ENCODE measurements around the gene CREG1.
"Not testable (repeated sequence)": the region's sequence is repeated elsewhere in the genome, so short reads cannot be mapped to it uniquely, and the experiment has no call there.

The CREG1 gene

DNA sequence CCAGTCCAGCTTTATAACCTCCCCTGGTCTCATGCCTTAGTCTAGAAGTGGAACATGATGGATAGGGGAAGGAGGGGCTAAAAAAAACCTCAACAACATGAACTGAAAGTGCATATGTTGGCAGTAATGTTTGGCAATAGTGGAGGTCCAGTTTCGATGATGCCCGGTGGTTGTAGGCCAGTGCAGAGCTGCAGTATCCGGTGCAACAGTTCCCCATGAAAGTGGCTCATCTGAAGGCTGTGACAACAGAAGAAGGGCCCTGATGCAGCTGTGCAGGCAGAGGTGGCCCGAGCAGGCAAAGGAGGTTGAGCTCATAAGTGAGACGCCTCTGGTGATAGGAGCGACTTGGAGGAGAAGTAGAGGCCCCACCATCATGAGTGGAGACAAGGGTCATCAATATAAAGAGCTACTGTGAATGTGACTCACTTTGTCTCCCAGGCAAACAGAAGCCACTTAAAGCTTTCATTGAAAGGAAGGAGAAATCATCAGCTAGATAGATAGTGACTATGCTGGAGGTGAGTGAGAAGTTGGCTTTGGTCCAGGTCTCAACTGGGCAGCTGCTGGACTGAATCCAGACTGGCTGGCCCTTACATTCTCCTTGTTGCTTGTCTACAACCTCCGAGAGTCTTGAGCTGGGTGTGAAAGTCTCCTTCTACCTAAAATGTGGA is 10.2 kb upstream of the CREG1 start:
- DNase-seq: no peak

DNA sequence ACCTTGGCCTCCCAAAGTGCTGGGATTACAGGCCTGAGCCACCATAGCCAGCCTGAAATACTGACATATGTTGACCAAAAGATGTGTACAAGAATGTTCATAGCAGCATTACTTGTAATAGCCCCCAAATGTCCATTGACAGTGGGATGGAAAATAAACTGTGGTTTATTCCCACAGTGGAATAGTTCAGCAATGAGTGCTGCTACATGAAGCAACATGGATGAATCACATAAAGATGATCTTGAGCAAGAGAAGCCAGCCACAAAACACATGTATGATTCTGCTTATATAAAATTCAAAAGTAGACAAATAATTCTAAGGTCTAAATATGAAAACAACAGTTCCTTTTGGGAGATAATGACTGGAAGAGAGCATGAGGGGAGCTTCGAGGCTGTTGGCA is 9.1 kb upstream of the CREG1 start:
- no peak for DNase-seq

- no peak for DNase-seq
Observed at GRCh38 chr1:167561753-167562152, 8.2 kb upstream of the CREG1 start.

- no peak for DNase-seq
Observed at GRCh38 chr1:167555971-167556714, 2.6 kb upstream of the CREG1 start.

DNA sequence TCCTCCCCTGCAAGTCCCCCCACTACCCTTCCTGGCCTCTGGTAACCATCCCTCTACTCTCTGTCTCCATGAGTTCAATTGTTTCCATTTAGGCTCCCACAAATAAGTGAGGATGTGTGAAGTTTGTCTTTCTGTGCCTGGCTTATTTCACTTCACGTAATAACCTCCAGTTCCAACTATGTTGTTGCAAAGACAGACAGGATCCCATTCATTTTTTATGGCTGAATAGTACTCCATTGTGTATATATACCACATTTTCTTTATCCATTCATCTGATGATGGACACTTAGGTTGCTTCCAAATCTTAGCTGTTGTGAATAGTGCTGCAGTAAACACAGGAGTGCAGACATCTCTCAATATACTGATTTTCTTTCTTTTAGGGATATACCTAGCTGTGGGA is 1.5 kb upstream of the CREG1 start:
- DNase-seq: not testable (repeated sequence)

DNA sequence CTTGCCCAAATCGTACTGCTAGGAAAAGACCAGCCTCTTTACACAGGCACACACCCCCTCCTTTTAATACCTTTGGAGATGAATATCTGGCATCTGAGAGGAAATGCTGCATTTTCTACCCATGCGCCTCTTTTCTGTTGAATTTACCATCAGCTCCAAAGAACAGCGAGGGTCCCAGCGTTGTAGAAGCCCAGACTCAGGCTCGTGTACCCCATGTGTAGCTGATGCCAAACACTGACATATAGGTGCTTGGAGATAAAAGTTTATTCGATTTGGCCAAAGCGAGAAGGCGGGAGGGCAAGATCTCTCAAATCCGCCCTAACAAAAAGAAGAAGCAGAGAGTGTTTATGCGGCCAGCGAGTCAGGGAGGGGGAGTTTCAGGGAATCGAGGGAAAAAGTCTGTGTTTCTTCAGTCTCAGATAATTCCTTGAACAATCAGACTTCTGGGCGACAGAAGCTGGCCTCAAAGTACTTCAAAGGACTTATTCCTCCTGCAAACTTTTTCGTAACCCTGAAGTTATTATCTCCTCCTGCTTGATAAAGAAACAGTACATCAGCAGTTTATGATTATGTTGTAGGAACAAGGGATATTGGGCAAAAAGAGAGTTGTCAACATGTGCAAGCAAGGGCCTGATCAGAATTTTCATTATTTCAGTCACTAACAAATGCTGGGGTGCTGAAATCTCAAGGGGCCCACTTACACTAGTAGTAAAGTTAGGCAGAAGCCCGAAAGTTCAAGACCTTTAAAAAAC is 642 bp upstream of the CREG1 start:
- DNase-seq: no peak

- no peak for DNase-seq
Observed at GRCh38 chr1:167551362-167551761, 2.2 kb downstream of the CREG1 start.

- no peak for DNase-seq
Observed at GRCh38 chr1:167548059-167548932, 5.3 kb downstream of the CREG1 start.

DNA sequence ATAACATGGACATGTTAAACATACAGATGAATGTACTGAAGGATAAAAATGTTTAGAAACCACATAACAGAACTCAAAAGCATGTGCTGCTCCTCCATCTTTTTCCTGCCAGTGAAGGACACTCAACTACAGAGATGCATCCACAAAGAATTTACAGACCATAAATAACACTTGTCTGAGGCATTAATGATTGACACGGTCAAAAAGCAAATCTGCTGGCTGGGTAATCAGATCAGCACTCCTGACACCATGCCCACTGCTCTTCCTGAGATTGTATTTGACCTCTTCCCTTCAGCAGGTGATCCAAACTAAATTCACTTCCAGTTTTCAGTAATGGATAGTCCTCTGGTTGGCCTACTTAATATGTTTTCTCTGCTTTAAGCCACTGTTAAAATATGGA is 6.6 kb downstream of the CREG1 start:
- no peak for DNase-seq

DNA sequence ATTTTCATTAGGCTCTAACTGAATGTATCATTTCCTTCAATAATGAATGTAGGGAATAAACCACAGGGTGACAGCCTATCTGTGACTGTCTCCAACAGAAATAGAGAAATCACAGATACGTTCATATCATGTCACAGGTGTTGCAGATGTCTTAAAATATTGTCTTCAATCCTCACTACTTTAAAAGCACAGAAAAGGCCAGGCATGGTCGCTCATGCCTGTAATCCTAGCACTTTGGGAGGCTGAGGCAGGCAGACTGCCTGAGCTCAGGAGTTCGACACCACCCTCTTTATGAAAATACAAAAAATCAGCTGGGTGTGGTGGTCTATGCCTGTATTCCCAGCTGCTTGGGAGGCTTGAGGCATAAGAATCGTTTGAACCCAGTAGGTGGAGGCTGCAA is 8.2 kb downstream of the CREG1 start:
- DNase-seq: no peak

DNA sequence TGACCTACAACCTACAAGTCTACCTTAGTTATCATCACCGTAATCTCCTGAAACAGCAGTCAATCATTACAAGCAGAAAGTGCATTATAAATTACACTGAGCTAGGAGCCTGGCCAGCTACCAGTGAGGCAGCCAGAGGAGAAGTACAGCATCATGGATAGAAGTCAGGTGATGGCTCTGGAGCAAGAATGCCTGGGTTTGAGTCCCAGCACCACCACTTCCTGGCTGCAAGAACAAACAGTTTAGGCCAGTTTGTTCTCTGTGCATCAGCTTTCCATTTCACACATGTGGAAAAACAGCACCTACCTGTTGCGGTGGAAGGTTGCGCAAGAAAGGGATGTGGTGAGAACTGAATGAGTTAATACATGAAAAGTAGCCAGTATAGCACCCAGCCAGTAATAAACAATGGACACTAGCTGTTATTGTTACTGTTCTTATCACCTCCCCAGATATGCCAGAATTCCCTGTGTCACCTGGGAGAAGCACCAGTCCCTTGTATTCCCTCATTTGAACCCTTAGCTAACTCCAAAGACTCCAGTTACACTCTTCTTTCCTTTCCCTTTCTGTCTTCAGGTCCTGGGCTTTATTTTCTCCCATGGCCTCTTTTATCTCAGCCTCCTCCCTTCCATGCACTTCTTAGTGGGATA is 9.0 kb downstream of the CREG1 start:
- DNase-seq: no peak

- no peak for DNase-seq
Observed at GRCh38 chr1:167543199-167543990, 10.2 kb downstream of the CREG1 start.

DNA sequence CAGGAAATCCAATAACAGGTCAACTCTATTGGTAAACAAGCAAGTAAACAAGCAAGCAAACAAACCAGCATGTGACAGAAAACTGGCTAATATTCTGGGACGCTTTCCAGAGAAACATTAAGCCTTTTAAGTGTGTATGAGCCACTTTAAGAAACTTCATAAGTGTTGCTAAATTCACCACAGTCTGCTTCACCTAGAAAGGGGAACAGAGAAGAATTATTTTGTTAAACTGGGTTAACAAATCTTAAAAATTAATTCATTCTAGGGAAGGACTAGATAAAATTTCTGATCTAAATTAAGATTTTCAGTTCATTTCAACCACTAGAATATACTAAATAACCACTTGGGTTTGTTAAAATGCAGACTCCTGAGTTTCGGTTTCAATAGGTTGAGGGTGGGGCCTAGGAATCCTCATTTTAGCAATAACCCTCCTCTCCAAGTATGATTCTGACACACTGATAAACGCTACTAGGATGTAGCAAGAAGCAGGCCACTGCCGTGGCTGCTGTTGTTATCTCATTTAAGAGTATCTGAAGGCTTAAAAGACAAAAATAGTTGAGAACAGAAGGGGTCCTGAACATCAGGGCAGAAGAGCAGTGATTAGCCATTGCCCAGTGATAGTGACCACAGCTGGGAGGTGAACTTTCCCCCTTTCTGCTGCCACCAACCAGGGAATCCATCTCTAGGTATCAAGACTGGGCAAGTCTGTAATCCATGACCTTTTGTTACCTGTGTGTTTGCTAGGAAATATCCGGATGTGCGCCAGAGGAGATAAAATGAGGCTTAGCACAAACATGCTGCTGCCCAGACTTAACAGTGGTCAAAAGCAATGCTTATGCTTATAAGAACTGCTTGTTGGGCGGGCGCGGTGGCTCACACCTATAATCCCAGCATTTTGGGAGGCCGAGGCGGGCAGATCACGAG is 11.2 kb downstream of the CREG1 start:
- DNase-seq: no peak

DNA sequence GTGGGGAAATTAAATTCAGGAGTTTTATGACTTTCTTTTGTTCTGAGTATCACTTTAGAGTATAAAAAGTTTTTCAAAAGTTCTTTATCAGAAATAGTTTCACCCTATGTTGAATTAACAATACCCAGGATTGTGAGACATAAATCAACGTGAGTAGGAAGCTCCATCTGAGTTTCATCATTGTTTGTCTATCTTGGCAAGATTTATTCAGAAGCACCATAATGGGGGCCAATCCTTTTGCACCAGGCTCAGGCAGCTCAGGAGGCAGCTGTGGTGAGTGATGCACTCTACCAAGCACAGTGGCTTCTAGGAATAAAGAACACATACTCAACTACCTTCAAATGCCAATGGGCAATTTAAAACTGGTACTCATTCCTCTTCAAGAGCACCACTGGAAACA is 12.0 kb downstream of the CREG1 start:
- no peak for DNase-seq

DNA sequence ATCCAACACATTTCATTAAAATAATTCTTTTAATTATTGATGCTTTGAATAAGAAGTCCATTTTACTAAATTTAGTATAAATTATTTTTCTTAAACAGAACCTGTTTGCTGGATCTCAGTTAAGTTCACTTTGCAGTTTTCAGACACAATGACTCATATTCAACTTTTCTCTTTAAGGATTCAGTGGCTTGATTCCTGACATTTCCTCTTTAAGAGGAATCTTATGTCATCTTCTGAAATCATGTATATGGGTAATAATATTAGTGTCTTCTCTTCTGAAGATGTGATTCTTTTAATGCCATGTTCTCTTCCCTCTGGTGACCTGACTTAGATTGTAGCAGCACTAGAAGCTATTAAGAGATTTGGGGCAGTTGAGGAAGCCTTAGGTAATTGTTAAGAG is 12.6 kb downstream of the CREG1 start:
- no peak for DNase-seq

- DNase-seq: no peak
Observed at GRCh38 chr1:167538657-167539056, 14.9 kb downstream of the CREG1 start.

GRCh38 chr1:167533851-167534300 is 19.7 kb downstream of the CREG1 start:
- DNase-seq: peak; percentile 56

DNA sequence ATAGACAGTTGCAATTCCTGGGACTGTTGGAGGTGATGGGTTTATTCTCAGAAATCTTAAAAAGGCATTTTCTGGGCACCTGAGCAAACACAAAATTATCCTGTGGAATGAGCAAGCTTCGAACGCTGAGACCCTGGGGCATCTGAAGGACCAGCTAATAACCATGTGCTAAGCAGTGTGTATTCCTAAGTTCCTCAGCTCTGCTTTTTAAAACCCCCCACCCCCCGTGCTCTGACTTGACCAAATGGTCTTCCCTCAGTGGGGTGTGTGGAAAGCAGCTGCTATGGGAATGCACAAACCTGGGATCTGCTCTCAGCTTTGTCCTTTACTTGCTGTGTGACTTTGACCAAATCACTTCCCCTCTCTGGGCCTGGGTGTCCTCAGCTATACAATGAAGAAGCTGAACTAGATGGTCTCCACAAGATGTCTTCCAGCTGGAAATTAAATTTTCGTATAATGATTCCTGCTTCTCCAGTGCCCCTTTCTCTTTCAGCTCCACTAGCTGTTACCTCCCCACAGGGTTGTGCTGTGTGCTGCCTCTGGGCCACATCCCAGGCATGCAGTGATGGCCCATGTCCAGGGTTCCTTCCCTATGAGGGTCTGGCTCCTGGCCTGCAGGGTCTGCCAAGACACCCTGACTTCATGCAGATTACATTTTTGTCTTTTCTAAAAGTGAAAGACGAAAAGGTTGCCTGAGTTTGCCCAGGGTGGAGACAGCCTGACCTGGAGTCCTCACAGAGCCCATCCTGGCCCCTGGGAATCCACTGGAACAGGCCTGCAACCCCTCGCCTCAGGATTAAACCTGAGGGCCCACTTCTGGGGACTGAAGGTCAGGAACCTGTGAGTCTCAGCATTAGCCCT is 20.4 kb downstream of the CREG1 start:
- no peak for DNase-seq

- DNase-seq: no peak
Observed at GRCh38 chr1:167532375-167532774, 21.2 kb downstream of the CREG1 start.

All from 8988T (cell line).